T-helper 9 cell (primary cell): ENCODE data around the gene PRTN3.

Experiments used
- DNase-seq: peaks from one replicate; pipeline ENCODE4 v3.0.0-alpha.2; 2020

PRTN3 gene

DNA sequence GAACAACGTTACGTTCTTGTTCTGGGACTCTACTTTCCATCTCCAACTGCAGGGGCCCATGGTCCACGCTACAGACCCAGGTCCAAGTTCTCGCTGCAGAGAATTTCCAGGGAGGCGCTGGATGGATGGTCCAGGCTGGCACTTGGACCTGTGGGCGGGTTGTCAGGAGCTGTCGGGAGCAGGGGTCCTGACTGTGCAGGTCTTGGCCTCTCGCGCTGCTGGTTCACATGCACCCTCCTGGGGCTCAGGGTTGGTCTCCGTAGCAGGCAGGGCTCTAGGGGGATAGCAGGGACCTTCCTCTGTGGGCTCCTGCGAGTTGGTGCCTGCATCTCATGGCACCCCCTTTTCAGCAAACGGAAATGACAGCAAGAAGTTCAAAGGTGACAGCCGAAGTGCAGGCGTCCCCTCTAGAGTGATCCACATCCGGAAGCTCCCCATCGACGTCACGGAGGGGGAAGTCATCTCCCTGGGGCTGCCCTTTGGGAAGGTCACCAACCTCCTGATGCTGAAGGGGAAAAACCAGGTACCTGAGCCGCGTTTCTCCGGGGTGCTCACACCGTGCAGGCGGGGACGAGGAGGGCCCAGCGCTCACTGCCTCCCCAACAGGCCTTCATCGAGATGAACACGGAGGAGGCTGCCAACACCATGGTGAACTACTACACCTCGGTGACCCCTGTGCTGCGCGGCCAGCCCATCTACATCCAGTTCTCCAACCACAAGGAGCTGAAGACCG, 36.9 kb upstream of the PRTN3 start:
- no peak for DNase-seq

- DNase-seq: no peak
Measured at GRCh38 chr19:804419-805165, 36.2 kb upstream of the PRTN3 start.

GRCh38 chr19:805166-805551, 35.6 kb upstream of the PRTN3 start:
- no peak for DNase-seq

DNA sequence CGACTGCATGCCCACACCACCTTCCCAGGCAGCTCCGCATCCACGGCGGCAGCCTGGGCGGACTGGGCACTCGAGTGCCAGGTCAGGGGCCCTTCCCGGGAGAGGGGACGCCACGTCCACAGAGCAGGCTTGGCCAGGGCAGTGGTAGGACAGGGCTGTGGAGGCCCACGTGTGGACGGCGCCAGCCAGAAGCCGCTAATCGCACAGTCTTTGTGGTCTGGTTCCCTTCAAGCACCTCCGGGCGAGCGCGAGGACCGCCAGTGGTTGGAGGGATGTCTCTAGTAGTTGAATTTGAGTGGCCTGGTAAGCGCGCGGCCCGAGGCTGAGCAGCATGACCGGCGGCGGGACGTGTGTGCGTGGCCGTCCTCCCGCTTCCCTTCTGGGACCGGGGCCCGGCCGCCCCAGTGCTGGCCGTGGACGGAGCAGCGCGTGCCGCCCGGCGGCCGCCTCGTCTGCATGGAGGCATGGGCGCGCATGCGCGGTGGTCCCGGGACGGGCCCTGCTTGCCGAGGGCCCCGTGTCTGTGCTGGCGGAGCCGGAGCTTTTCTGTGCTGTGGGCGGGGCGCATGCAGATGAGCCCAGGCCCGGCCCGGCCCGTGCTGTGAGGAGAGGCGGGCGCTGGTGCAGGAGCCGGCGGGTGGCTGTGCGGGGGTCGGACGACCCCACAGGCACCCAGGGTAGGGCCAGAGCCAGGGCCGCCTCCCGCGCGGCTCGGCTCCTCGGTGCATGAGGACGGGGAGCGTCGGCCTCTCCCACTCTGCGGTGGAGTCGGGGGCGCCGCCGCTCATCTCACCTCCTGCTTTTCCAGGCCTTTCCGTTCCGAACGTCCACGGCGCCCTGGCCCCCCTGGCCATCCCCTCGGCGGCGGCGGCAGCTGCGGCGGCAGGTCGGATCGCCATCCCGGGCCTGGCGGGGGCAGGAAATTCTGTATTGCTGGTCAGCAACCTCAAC, 34.9 kb upstream of the PRTN3 start:
- no peak for DNase-seq

DNA sequence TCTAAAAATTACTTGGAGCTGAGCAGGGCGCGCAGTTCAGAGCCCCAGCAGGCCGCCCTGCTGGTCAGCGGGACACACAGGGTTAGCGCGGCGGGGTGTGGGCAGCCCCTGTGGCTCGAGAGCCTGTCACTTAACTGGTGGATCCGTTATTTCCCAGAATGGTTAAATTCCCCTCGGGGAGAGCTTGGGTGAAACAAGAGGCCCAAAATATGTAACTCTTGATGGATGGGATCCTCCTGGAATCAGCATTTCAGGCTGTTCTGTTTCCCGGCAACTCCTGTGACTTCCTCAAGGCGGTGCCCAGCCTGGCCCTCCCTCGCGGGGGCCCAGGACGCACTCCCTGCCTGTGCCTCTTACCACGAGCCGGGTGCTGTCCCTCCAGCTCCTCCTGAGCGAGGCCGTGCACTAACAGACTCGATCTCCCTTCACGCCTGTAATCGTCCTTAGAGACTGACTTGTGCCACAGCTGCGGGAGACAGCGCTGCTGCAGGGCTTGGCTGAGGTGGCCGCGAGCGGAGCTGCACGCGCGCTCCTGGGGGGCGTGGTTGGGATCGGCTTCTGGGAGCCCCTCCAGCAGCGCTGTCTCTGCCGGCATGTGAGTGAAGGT, 33.9 kb upstream of the PRTN3 start:
- no peak for DNase-seq

DNA sequence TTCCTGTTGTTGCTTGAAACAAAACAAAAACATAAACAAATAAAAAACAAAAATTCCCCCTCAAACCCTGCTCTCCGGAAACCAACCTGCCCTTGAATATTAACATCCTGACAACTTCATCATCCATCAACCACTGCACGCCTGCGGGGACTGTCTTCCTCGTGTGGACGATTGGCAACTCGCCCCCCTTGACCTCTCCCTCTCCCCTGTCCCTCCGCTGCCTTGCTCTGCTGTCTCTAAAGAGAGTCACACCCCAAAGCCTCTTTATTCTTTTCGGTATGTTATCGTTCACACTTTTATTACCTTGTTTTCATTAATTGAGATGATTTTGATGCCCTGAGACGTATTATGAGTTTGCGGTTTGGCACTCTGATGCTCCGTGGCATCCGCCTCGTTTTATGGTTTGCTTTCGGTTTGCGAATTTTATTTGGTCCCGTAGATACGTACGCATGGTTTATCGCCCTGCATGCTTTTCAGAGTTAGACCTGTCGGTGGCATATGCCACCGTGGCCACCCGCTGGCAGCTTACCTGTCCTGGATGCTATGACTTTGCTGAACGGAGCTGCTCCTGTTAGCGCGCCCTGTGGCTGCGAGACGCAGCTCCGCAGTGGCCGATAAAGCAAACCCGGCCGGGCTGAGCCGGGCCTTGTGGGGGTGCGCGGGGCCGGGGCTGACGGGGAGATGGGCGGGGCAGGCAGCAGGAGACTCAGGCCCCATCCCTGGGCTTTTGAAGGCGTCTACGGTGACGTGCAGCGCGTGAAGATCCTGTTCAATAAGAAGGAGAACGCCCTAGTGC, 33.0 kb upstream of the PRTN3 start:
- no peak for DNase-seq

GRCh38 chr19:808423-808775, 32.4 kb upstream of the PRTN3 start:
- DNase-seq: no peak

DNA sequence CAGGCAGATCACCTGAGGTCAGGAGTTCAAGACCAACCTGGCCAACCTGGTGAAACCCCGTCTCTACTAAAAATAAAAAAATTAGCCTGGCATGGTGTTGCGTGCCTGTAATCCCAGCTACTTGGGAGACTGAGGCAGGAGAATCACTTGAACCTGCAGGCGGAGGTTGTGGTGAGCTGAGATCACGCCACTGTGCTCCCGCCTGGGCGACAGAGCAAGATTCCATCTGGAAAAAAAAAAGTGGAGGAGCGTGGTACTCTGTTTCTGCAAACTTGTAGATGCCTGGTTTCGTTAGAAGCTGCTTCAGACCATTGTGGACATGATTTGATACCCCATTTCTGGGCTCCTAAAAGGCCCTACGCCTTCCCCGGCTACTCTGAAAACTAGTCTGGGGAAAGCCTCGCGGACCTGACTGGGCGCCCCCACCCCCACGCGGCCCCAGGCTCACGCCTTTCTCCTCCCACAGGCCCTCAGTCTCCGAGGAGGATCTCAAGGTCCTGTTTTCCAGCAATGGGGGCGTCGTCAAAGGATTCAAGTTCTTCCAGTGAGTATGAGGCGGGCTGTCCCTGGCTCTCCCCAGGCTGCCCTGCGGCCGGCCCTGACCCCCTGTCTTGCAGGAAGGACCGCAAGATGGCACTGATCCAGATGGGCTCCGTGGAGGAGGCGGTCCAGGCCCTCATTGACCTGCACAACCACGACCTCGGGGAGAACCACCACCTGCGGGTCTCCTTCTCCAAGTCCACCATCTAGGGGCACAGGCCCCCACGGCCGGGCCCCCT, 30.5 kb upstream of the PRTN3 start:
- no peak for DNase-seq

- no peak for DNase-seq
Measured at GRCh38 chr19:810883-811489, 29.8 kb upstream of the PRTN3 start.

- no peak for DNase-seq
Measured at GRCh38 chr19:811506-812048, 29.2 kb upstream of the PRTN3 start.

GRCh38 chr19:812049-812746, 28.6 kb upstream of the PRTN3 start:
- DNase-seq: no peak

DNA sequence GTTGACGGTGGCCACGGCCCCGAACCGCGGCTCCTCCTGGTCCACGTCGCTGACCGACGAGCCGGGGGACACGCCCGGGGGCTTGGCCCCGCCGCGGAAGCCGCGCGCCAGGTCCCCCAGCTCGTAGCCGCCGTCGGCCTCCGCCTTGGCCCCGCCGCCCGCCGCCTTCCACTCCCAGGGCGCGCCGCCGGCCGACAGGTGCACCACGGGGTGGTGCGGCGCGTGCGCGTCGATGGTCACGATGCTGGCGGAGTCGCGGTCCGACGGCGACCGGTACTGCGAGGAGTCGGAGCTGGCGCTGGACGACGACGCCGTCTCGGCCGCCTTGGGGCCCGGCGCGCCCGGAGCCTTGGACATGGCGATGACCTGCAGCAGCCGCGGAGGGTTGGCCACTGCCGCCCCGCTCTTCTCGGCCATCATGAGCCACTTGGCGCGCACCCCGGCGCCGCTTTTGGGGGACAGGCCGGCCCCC, 28.0 kb upstream of the PRTN3 start:
- DNase-seq: no peak

- no peak for DNase-seq
Measured at GRCh38 chr19:813219-814151, 27.3 kb upstream of the PRTN3 start.

DNA sequence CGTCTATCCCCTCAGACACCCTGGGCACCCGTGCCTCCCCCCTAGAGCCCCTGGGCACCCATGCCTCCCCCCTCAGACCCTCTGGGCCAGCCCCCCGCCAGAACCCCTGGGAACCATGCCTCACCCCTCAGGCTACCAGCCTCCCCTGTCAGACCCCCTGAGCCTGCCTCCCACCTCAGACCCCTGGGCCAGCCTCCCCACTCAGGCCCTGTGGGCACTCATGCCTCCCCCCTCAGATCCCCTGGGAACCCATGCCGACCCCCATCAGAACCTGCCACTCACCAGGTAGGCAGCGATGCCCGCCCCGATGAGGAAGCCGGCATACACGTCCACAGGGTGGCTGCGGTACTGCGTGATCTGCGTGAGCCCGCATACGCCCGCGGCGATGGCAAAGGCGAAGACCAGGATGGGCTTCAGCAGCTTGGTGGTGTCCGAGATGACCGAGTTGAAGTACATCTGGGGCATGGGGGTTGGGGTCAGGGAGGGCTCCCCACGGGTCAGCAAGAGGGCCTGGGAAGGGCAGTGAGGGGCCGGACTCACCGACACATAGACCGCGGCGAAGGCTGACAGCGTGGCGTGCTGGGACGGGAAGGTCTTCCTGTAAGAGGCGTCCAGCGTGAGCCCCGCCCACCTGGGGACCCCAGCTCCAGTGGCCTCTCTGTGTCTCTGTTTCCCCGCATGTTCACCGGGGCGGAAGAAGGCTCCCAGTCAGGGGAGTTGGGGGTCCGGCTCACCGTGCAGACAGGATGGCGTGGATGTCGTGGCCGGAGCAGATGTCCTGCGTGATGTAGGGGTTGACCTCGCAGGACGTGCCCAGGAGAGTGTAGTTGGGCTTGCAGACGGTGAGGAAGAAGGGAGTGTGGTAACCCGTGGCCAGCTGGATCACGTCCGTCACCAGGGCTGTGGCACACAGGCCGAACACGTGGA, 26.4 kb upstream of the PRTN3 start:
- no peak for DNase-seq

- DNase-seq: no peak
Measured at GRCh38 chr19:815079-815774, 25.6 kb upstream of the PRTN3 start.

DNA sequence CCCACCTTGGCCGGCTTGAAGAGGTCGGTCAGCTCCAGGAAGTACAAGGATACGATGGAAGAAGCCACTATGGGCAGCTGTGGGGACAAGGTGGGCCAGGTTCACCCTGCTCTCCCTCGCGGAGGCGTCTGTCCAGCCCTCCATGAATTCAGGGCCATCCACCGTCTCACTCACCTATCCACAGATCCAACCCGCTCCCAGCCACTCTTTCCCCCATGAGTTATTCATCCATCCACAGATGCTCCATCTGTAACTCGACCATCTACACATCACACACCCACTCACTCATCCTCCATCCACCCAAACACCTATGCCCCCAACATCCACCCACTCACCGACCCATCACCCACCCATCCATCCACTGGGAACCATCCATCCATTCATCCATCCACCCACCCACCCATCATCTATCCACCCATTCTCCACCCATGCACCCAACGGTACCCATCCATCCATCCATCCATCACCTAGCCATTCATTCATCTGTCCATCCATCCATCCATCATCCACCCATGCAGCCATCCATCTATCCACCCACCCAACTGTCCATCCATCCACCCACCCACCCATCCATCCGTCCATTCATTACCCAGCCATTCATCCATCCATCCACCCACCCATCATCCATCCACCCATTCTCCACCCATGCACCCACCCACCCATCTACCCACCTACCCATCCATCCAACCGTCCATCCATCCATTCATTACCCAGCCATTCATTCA, 24.9 kb upstream of the PRTN3 start:
- DNase-seq: no peak
